Mammary epithelial cell (primary cell): ENCODE data around the gene NPAS3.

ENCODE experiments used
- CTCF ChIP-seq, 2 donors: IDR thresholded peaks in 1 of 2; conservative IDR thresholded peaks in 1 of 2; 2 replicates each; pipeline ENCODE4 v1.5.1; 2011 to 2012; ENCODE audit warnings: inconsistent platforms in 2 of 2, low read length in 2 of 2, mild to moderate bottlenecking in 2 of 2, control low read depth in 1 of 2, low read depth in 1 of 2; ENCODE audit not compliant: insufficient read depth in 1 of 2; ENCODE audit errors: extremely low read depth in 1 of 2
- EZH2 ChIP-seq: IDR thresholded peaks from 2 replicates; pipeline ENCODE4 v1.6.1; 2012; ENCODE audit warnings: low read length, inconsistent platforms, borderline replicate concordance

GRCh38 chr14:33449268-33449667 lies 510.6 kb downstream of the NPAS3 start:
- TF ChIP-seq EZH2 (no peak), CTCF (conservative IDR thresholded peaks at IDR 0.05 in 1 of 2, IDR thresholded peaks at IDR 0.05 in 1 of 2; ENCODE audit: extremely low read depth in 1 of 2, insufficient read depth in 1 of 2, low read depth in 1 of 2, low read length in 2 of 2) (no peak)
